Measurements from ENCODE around the gene MTMR12.
"Not testable (repeated sequence)": the region's sequence is repeated elsewhere in the genome, so short reads cannot be mapped to it uniquely, and the experiment has no call there.

The MTMR12 gene

GRCh38 chr5:32222723-32223470 lies 89.8 kb downstream of the MTMR12 start:
- FAIRE-seq, result no peak

GRCh38 chr5:32217886-32218396 lies 94.8 kb downstream of the MTMR12 start:
- DNase-seq (ENCODE audit: insufficient read length) (no peak), FAIRE-seq (no peak)
- no peak for TF ChIP-seq TAF1 (IDR thresholded peaks at IDR 0.05; ENCODE audit: borderline replicate concordance, low read depth, low read length)

More at GRCh38 chr5:32222723-32223470, 89.8 kb downstream of the MTMR12 start:
- DNase-seq (ENCODE audit: insufficient read length), result no peak
- TF ChIP-seq POLR2A (IDR thresholded peaks at IDR 0.05; ENCODE audit: low read depth, low read length) (no peak), TAF1 (IDR thresholded peaks at IDR 0.05; ENCODE audit: borderline replicate concordance, low read depth, low read length) (no peak), POLR2AphosphoS5 (IDR thresholded peaks at IDR 0.05; ENCODE audit: low read depth, low read length) (no peak)

- FAIRE-seq; DNase-seq (ENCODE audit: insufficient read length): not testable (repeated sequence)
Observed at GRCh38 chr5:32214344-32214743, 98.4 kb downstream of the MTMR12 start.

GRCh38 chr5:32210151-32210550 lies 102.6 kb downstream of the MTMR12 start:
- TF ChIP-seq POLR2A (IDR thresholded peaks at IDR 0.05; ENCODE audit: low read depth, low read length), result no peak
- TF ChIP-seq TAF1 (IDR thresholded peaks at IDR 0.05; ENCODE audit: borderline replicate concordance, low read depth, low read length), result no peak
- no peak for TF ChIP-seq POLR2AphosphoS5 (IDR thresholded peaks at IDR 0.05; ENCODE audit: low read depth, low read length)
- FAIRE-seq, result no peak
- DNase-seq (ENCODE audit: insufficient read length), result no peak

- not testable (repeated sequence) for FAIRE-seq
Observed at GRCh38 chr5:32208837-32209236, 103.9 kb downstream of the MTMR12 start.

GRCh38 chr5:32207355-32207634 lies 105.4 kb downstream of the MTMR12 start:
- DNase-seq (ENCODE audit: insufficient read length) (no peak), FAIRE-seq (no peak)
- TF ChIP-seq TAF1 (IDR thresholded peaks at IDR 0.05; ENCODE audit: borderline replicate concordance, low read depth, low read length) (no peak), POLR2A (IDR thresholded peaks at IDR 0.05; ENCODE audit: low read depth, low read length) (no peak), POLR2AphosphoS5 (IDR thresholded peaks at IDR 0.05; ENCODE audit: low read depth, low read length) (no peak)

More at GRCh38 chr5:32208837-32209236, 103.9 kb downstream of the MTMR12 start:
- not testable (repeated sequence) for DNase-seq (ENCODE audit: insufficient read length)

- DNase-seq (ENCODE audit: insufficient read length), result no peak
- FAIRE-seq, result peak; percentile 70
- no peak for TF ChIP-seq TAF1 (IDR thresholded peaks at IDR 0.05; ENCODE audit: borderline replicate concordance, low read depth, low read length)
- no peak for TF ChIP-seq POLR2A (IDR thresholded peaks at IDR 0.05; ENCODE audit: low read depth, low read length)
- TF ChIP-seq POLR2AphosphoS5 (IDR thresholded peaks at IDR 0.05; ENCODE audit: low read depth, low read length), result no peak
Observed at GRCh38 chr5:32206509-32207354, 106.0 kb downstream of the MTMR12 start.

GRCh38 chr5:32206053-32206452 lies 106.7 kb downstream of the MTMR12 start:
- TF ChIP-seq TAF1 (IDR thresholded peaks at IDR 0.05; ENCODE audit: borderline replicate concordance, low read depth, low read length) (no peak), POLR2AphosphoS5 (IDR thresholded peaks at IDR 0.05; ENCODE audit: low read depth, low read length) (no peak), POLR2A (IDR thresholded peaks at IDR 0.05; ENCODE audit: low read depth, low read length) (no peak)
- DNase-seq (ENCODE audit: insufficient read length) (no peak), FAIRE-seq (no peak)

- TF ChIP-seq POLR2AphosphoS5 (IDR thresholded peaks at IDR 0.05; ENCODE audit: low read depth, low read length), result no peak
- no peak for TF ChIP-seq POLR2A (IDR thresholded peaks at IDR 0.05; ENCODE audit: low read depth, low read length)
- TF ChIP-seq TAF1 (IDR thresholded peaks at IDR 0.05; ENCODE audit: borderline replicate concordance, low read depth, low read length), result no peak
- DNase-seq (ENCODE audit: insufficient read length) (no peak), FAIRE-seq (no peak)
Observed at GRCh38 chr5:32202394-32202793, 110.3 kb downstream of the MTMR12 start.

- FAIRE-seq, result no peak
- no peak for DNase-seq (ENCODE audit: insufficient read length)
- no peak for TF ChIP-seq POLR2AphosphoS5 (IDR thresholded peaks at IDR 0.05; ENCODE audit: low read depth, low read length)
- TF ChIP-seq POLR2A (IDR thresholded peaks at IDR 0.05; ENCODE audit: low read depth, low read length), result no peak
- no peak for TF ChIP-seq TAF1 (IDR thresholded peaks at IDR 0.05; ENCODE audit: borderline replicate concordance, low read depth, low read length)
Observed at GRCh38 chr5:32201122-32201753, 111.5 kb downstream of the MTMR12 start.

GRCh38 chr5:32197032-32197431 lies 115.7 kb downstream of the MTMR12 start:
- DNase-seq (ENCODE audit: insufficient read length) (no peak), FAIRE-seq (no peak)
- TF ChIP-seq TAF1 (IDR thresholded peaks at IDR 0.05; ENCODE audit: borderline replicate concordance, low read depth, low read length) (no peak), POLR2AphosphoS5 (IDR thresholded peaks at IDR 0.05; ENCODE audit: low read depth, low read length) (no peak), POLR2A (IDR thresholded peaks at IDR 0.05; ENCODE audit: low read depth, low read length) (no peak)

GRCh38 chr5:32195265-32195664 lies 117.5 kb downstream of the MTMR12 start:
- DNase-seq (ENCODE audit: insufficient read length) (no peak), FAIRE-seq (no peak)
- TF ChIP-seq POLR2A (IDR thresholded peaks at IDR 0.05; ENCODE audit: low read depth, low read length), result no peak
- no peak for TF ChIP-seq TAF1 (IDR thresholded peaks at IDR 0.05; ENCODE audit: borderline replicate concordance, low read depth, low read length)
- no peak for TF ChIP-seq POLR2AphosphoS5 (IDR thresholded peaks at IDR 0.05; ENCODE audit: low read depth, low read length)

Data from GM12892 (cell line).